Lung (tissue), 12 donors: ENCODE data around the gene SLC8A2. TPM values are rescaled to one million over a fixed set of nuclear protein-coding genes. Genes with fewer than 3 reads are reported as not detected.
"Not testable (repeated sequence)": the region's sequence is repeated elsewhere in the genome, so short reads cannot be mapped to it uniquely, and the experiment has no call there.

Experiments
- ATAC-seq: fragments of 200-7000 bp; cut with Tn5 transposase; one replicate; pipeline ENCODE4 v1.9.1; 2020; ENCODE audit warnings: moderate number of reproducible peaks; ENCODE audit not compliant: insufficient read depth, low FRiP score
- DNase-seq, 3 donors: peaks; one replicate each; pipeline ENCODE4 v3.0.0-alpha.2; 2013 to 2017
- H3K27ac ChIP-seq, 2 donors: one replicate each; pipeline ENCODE4 v1.5.1; 2013; ENCODE audit warnings: mild to moderate bottlenecking in 2 of 2, moderate library complexity in 2 of 2, control low read depth in 1 of 2, inconsistent platforms in 1 of 2, low read depth in 1 of 2, low read length in 1 of 2
- H3K27me3 ChIP-seq, 3 donors: one replicate each; pipeline ENCODE4 v1.5.1; 2013; ENCODE audit warnings: low read length in 2 of 3; ENCODE audit not compliant: control insufficient read depth in 3 of 3, insufficient read depth in 3 of 3
- H3K36me3 ChIP-seq, 4 donors: one replicate each; pipeline ENCODE4 v1.5.1; 2013; ENCODE audit warnings: low read length in 4 of 4, mild to moderate bottlenecking in 1 of 4, moderate library complexity in 1 of 4; ENCODE audit not compliant: control insufficient read depth in 4 of 4, insufficient read depth in 4 of 4
- H3K4me1 ChIP-seq, 5 donors: one replicate each; pipeline ENCODE4 v1.5.1; 2013; ENCODE audit warnings: low read length in 5 of 5, mild to moderate bottlenecking in 2 of 5, moderate library complexity in 1 of 5; ENCODE audit not compliant: control insufficient read depth in 5 of 5, insufficient read depth in 5 of 5
- H3K4me3 ChIP-seq: one replicate; pipeline ENCODE4 v1.5.1; 2013; ENCODE audit warnings: mild to moderate bottlenecking, control low read depth, moderate library complexity
- H3K9ac ChIP-seq, 2 donors: one replicate each; pipeline ENCODE4 v1.5.1; 2013; ENCODE audit warnings: low read length in 2 of 2, control low read depth in 1 of 2; ENCODE audit not compliant: insufficient read depth in 1 of 2
- H3K9me3 ChIP-seq, 4 donors: one replicate each; pipeline ENCODE4 v1.5.1; 2013; ENCODE audit warnings: low read length in 3 of 4, mild to moderate bottlenecking in 1 of 4, moderate library complexity in 1 of 4; ENCODE audit not compliant: control insufficient read depth in 4 of 4, insufficient read depth in 3 of 4
- WGBS, 2 donors: extraction: QIAGEN DNeasy Blood & Tissue Kit; methylation state at CpG; one replicate each; pipeline ENCODE4 v1.1.7; 2013; 5-methylcytosine and 5-hydroxymethylcytosine counted together
- polyA plus RNA-seq, 2 donors: library from polyadenylated mRNA; stranded (reverse); fragments of 200-250 nt; gene quantifications; one replicate each; pipeline ENCODE4 v1.2.1, GENCODE V29; 2013
- total RNA-seq, 2 donors: library from RNA; depleted of rRNA in 1 of 2; stranded (reverse); fragments of >200 nt in 1 of 2; gene quantifications; one replicate each; pipeline ENCODE4 v1.2.1, GENCODE V29; 2014 to 2021
- TF ChIP-seq, protein P1 (sequence below): IDR thresholded peaks from 2 replicates; pipeline ENCODE4 v1.5.1; 2012; ENCODE audit warnings: mild to moderate bottlenecking; ENCODE audit errors: control extremely low read depth, extremely low read depth
- donor health status: control.
- donor health status: control.
- donor health status: Bipolar disorder and iron deficiency.
- donor health status: healthy.
- donor health status: DM: yes; HTN: yes; CAD: no.

Gene SLC8A2
- total and polyA plus RNA-seq, 4 donors, result 0.10 to 0.26 (median 0.15) TPM

DNA sequence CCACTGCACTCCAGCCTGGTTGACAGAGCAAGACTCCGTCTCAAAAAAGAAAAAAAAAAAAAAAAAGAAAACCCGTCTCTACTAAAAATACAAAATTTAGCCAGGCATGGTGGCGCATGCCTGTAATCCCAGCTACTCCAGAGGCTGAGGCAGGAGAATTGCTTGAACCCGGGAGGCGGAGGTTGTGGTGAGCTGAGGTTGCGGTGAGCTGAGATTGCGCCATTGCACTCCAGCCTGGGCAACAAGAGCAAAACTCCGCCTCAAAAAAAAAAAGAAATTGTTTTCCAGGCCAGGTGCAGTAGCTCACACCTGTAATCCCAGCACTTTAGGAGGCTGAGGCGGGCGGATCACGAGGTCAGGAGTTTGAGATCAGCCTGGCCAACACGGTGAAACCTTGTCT, 85.1 kb downstream of the SLC8A2 start:
- H3K27me3 ChIP-seq, H3K4me3 ChIP-seq, H3K4me1 ChIP-seq, H3K9ac ChIP-seq, H3K36me3 ChIP-seq, H3K9me3 ChIP-seq, DNase-seq, ATAC-seq, H3K27ac ChIP-seq: not testable (repeated sequence)
- whole genome bisulfite sequencing, 2 donors, result 63 to 84% methylated on average over 12 of the region's 12 CpGs

DNA sequence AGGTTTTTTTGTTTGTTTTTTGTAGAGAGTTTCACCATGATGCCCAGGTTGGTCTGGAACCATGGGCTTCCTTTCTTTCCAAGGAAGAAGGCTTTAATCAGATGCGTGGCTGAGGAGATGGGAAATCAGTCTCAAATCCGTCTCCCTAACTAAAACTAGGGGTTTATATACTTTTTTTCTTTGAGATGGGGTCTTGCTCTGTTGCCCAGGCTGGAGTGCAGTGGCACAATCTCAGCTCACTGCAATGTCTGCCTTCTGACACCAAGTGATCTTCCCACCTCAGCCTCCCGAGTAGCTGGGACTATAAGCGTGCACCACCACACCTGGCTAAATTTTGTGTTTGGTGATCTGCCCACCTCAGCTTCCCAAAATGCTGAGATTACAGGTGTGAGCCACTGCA, 87.2 kb downstream of the SLC8A2 start:
- not testable (repeated sequence) for DNase-seq, H3K4me3 ChIP-seq, H3K27me3 ChIP-seq, H3K9ac ChIP-seq, H3K4me1 ChIP-seq, H3K27ac ChIP-seq, ATAC-seq, H3K9me3 ChIP-seq
- 86 to 96% methylated on average over 4 of the region's 4 CpGs for WGBS, 2 donors
- H3K36me3 ChIP-seq, result peaks cover 12 to 27% (median 16%) of the 10 kb centered on the region in 4 donors

DNA sequence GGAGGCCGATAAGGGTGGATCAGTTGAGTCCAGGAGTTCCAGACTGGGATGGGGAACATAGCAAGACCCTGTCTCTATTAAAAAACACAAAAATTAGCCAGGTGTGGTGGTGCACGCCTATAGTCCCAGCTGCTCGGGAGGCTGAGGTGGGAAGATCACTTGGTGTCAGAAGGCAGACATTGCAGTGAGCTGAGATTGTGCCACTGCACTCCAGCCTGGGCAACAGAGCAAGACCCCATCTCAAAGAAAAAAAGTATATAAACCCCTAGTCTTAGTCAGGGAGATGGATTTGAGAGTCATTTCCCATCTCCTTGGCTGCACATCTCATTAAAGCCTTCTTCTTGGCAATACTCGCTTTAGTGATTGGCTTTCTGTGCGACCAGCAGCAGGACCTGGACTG, 87.8 kb downstream of the SLC8A2 start:
- H3K27me3 ChIP-seq, ATAC-seq, H3K9ac ChIP-seq, H3K9me3 ChIP-seq, H3K4me1 ChIP-seq, DNase-seq, H3K4me3 ChIP-seq, H3K27ac ChIP-seq: not testable (repeated sequence)
- H3K36me3 ChIP-seq, result peaks cover 12 to 31% (median 19%) of the 10 kb centered on the region in 4 donors
- 92 to 93% methylated on average over 5 of the region's 5 CpGs for WGBS, 2 donors

DNA sequence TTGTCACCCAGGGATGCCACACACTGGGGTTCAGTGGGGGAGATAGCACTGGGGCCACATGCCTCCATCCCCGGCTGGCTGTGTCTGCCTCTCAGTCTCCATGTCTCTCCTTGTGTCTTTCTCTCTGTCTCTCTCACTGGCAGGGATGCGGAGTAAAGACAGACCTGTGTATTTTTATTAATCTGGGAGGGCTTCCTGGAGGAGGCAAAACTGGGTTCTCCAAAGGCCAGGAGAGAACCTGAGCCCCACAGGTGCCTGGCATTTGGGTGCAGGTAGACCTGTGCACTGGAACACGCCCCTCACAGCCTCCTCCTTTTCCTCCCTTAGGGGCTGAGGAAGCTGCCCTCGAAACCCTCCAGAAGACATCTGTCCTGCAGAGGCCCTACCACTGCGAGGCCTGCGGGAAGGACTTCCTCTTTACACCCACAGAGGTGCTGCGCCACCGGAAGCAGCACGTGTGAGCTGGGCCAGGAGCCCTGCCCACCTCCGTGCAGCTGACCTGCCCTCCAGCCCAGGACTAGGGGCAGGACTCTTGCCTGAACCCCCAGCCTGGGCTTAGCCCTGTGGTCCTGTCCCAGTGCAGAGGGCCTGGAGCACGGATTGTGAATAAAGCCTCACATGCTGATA, 89.9 kb downstream of the SLC8A2 start:
- TF ChIP-seq, protein P1, sequence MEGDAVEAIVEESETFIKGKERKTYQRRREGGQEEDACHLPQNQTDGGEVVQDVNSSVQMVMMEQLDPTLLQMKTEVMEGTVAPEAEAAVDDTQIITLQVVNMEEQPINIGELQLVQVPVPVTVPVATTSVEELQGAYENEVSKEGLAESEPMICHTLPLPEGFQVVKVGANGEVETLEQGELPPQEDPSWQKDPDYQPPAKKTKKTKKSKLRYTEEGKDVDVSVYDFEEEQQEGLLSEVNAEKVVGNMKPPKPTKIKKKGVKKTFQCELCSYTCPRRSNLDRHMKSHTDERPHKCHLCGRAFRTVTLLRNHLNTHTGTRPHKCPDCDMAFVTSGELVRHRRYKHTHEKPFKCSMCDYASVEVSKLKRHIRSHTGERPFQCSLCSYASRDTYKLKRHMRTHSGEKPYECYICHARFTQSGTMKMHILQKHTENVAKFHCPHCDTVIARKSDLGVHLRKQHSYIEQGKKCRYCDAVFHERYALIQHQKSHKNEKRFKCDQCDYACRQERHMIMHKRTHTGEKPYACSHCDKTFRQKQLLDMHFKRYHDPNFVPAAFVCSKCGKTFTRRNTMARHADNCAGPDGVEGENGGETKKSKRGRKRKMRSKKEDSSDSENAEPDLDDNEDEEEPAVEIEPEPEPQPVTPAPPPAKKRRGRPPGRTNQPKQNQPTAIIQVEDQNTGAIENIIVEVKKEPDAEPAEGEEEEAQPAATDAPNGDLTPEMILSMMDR, result no peak
- ATAC-seq, result no peak
- Histone ChIP-seq H3K9me3 (peaks cover 0 to 5% (median 0%) of the 10 kb centered on the region in 4 donors), H3K4me1 (no peaks in the 10 kb centered on the region), H3K9ac (no peak overlapping the region), H3K36me3 (peaks cover 12 to 47% (median 23%) of the 10 kb centered on the region in 4 donors), H3K27me3 (no peaks in the 10 kb centered on the region), H3K4me3 (no peak overlapping the region), H3K27ac (no peak overlapping the region)
- DNase-seq, result no peak
- WGBS, 2 donors, result 32 to 71% methylated on average over 11 of the region's 11 CpGs

DNA sequence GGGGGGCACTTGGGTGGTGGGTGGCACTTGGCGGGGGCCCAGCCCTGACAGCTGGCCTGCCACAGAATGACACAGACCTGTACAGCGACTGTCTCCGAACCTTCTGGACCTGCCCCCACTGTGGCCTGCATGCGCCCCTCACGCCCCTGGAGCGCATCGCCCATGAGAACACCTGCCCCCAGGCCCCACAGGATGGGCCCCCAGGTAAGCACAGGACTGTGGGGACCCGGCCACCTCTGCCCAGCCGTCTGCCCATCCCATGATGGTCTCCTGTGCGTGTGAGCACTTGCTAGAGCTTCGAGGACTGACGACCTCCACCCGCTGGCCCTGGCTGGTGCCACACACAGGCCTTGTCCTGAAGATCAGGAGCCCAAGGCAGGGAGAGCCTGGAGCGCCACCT, 90.6 kb downstream of the SLC8A2 start:
- Histone ChIP-seq H3K4me3 (no peak overlapping the region), H3K36me3 (peaks cover 13 to 54% (median 25%) of the 10 kb centered on the region in 4 donors), H3K9ac (no peak overlapping the region), H3K9me3 (peaks cover 0 to 5% (median 0%) of the 10 kb centered on the region in 4 donors), H3K27ac (no peak overlapping the region), H3K27me3 (no peaks in the 10 kb centered on the region), H3K4me1 (no peaks in the 10 kb centered on the region)
- TF ChIP-seq, protein P1, result no peak
- WGBS, 2 donors, result 94 to 96% methylated on average over 12 to 14 of the region's 14 CpGs
- no peak for ATAC-seq
- no peak for DNase-seq
